ENCODE results near the gene OR10J5.

OR10J5 gene

GRCh38 chr1:159554261-159554660 is 18.5 kb upstream of the OR10J5 start:
- TF ChIP-seq REST (IDR thresholded peaks at IDR 0.05; ENCODE audit: low read depth) = no peak
- TF ChIP-seq NFIC (IDR thresholded peaks at IDR 0.05) = no peak
- TF ChIP-seq EP300 (IDR thresholded peaks at IDR 0.05; ENCODE audit: borderline replicate concordance) = no peak
- TF ChIP-seq EGR1 (IDR thresholded peaks at IDR 0.05) = no peak
- no peak for TF ChIP-seq CEBPB (IDR thresholded peaks at IDR 0.05)
- no peak for TF ChIP-seq TEAD4 (IDR thresholded peaks at IDR 0.05)
- TF ChIP-seq ZBTB7A (IDR thresholded peaks at IDR 0.05; ENCODE audit: low read depth) = no peak
- no peak for TF ChIP-seq CREB1 (IDR thresholded peaks at IDR 0.05; ENCODE audit: low read depth)

- TF ChIP-seq YY1 (IDR thresholded peaks at IDR 0.05; ENCODE audit: low read depth) = no peak
- no peak for TF ChIP-seq TCF12 (IDR thresholded peaks at IDR 0.05; ENCODE audit: low read depth)
- TF ChIP-seq MAX (IDR thresholded peaks at IDR 0.05) = no peak
- TF ChIP-seq ZBTB7A (IDR thresholded peaks at IDR 0.05; ENCODE audit: low read depth) = no peak
- TF ChIP-seq EGR1 (IDR thresholded peaks at IDR 0.05) = no peak
- TF ChIP-seq USF1 (IDR thresholded peaks at IDR 0.05) = no peak
- TF ChIP-seq TEAD4 (IDR thresholded peaks at IDR 0.05) = no peak
- TF ChIP-seq REST (IDR thresholded peaks at IDR 0.05; ENCODE audit: low read depth) = no peak
- TF ChIP-seq RAD21 (IDR thresholded peaks at IDR 0.05; ENCODE audit: low read depth) = no peak
- TF ChIP-seq CEBPB (IDR thresholded peaks at IDR 0.05) = no peak
- TF ChIP-seq CREB1 (IDR thresholded peaks at IDR 0.05; ENCODE audit: low read depth) = no peak
Observed at GRCh38 chr1:159548126-159548525, 12.3 kb upstream of the OR10J5 start.

GRCh38 chr1:159532922-159533321 is 2.9 kb downstream of the OR10J5 start:
- TF ChIP-seq CEBPB (IDR thresholded peaks at IDR 0.05) (no peak), RAD21 (IDR thresholded peaks at IDR 0.05; ENCODE audit: low read depth) (no peak), NFIC (IDR thresholded peaks at IDR 0.05) (no peak), ZBTB7A (IDR thresholded peaks at IDR 0.05; ENCODE audit: low read depth) (no peak), EGR1 (IDR thresholded peaks at IDR 0.05) (no peak), MAX (IDR thresholded peaks at IDR 0.05) (no peak), TAF1 (IDR thresholded peaks at IDR 0.05; ENCODE audit: low read depth) (no peak), FOXM1 (IDR thresholded peaks at IDR 0.05; ENCODE audit: borderline replicate concordance, low read depth) (no peak)

GRCh38 chr1:159510229-159510541 is 25.6 kb downstream of the OR10J5 start:
- no peak for TF ChIP-seq FOXM1 (IDR thresholded peaks at IDR 0.05; ENCODE audit: borderline replicate concordance, low read depth)
- TF ChIP-seq MAX (IDR thresholded peaks at IDR 0.05) = no peak
- TF ChIP-seq EP300 (IDR thresholded peaks at IDR 0.05; ENCODE audit: borderline replicate concordance) = no peak
- TF ChIP-seq ZBTB7A (IDR thresholded peaks at IDR 0.05; ENCODE audit: low read depth) = no peak
- no peak for TF ChIP-seq CEBPB (IDR thresholded peaks at IDR 0.05)
- TF ChIP-seq REST (IDR thresholded peaks at IDR 0.05; ENCODE audit: low read depth) = no peak
- TF ChIP-seq CREB1 (IDR thresholded peaks at IDR 0.05; ENCODE audit: low read depth) = no peak
- TF ChIP-seq TAF1 (IDR thresholded peaks at IDR 0.05; ENCODE audit: low read depth) = no peak
- no peak for TF ChIP-seq TCF12 (IDR thresholded peaks at IDR 0.05; ENCODE audit: low read depth)
- no peak for TF ChIP-seq RAD21 (IDR thresholded peaks at IDR 0.05; ENCODE audit: low read depth)
- TF ChIP-seq NFIC (IDR thresholded peaks at IDR 0.05) = no peak
- TF ChIP-seq YY1 (IDR thresholded peaks at IDR 0.05; ENCODE audit: low read depth) = no peak
- no peak for TF ChIP-seq EGR1 (IDR thresholded peaks at IDR 0.05)
- no peak for TF ChIP-seq TEAD4 (IDR thresholded peaks at IDR 0.05)
- no peak for TF ChIP-seq USF1 (IDR thresholded peaks at IDR 0.05)
